AG08396 (cell line): ENCODE measurements around the gene CUEDC1.
"Not testable (repeated sequence)": the region's sequence is repeated elsewhere in the genome, so short reads cannot be mapped to it uniquely, and the experiment has no call there.

Experiments used
- DNase-seq: peaks from one replicate; pipeline ENCODE4 v3.0.0; 2012; ENCODE audit warnings: low spot score, mixed read lengths

Gene CUEDC1

DNA sequence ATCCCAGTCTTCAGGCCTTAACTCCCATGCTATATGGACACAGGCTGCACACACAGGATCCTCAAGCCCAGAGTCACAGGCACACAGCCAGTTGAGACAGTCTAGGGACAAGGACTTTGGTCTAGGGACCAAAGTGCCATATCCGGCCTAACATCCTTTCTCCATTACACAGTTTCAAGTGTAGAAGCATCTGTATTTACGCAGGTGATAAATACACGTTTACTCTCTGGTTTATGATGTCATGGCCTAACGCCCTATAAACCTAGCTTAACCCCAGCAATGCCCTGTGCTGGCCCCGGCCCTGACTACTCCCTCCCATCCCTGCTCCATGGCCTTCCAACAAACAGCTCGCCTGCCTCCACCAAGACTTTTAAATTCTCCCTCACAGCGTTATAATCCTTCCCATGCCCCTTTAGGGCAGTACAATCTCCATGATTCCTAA lies 17.1 kb downstream of the CUEDC1 start:
- DNase-seq = no peak

DNA sequence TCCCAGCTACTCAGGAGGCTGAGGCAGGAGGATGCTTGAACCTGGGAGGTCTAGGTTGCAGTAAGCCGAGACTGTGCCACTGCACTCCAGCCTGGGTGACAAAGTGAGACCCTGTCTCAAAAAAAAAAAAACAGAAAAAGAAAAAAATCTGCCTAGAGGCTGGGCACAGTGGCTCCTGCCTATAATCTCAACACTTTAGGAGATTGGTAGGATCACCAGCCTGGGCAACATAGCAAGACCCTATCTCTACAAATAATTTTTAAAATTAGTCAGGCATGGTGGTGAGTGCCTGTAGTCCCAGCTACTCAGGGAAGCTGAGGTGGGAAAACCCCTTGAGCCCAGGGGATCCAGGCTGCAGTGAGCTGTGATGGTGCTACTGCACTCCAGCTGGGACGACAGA lies 17.7 kb downstream of the CUEDC1 start:
- DNase-seq = no peak

DNA sequence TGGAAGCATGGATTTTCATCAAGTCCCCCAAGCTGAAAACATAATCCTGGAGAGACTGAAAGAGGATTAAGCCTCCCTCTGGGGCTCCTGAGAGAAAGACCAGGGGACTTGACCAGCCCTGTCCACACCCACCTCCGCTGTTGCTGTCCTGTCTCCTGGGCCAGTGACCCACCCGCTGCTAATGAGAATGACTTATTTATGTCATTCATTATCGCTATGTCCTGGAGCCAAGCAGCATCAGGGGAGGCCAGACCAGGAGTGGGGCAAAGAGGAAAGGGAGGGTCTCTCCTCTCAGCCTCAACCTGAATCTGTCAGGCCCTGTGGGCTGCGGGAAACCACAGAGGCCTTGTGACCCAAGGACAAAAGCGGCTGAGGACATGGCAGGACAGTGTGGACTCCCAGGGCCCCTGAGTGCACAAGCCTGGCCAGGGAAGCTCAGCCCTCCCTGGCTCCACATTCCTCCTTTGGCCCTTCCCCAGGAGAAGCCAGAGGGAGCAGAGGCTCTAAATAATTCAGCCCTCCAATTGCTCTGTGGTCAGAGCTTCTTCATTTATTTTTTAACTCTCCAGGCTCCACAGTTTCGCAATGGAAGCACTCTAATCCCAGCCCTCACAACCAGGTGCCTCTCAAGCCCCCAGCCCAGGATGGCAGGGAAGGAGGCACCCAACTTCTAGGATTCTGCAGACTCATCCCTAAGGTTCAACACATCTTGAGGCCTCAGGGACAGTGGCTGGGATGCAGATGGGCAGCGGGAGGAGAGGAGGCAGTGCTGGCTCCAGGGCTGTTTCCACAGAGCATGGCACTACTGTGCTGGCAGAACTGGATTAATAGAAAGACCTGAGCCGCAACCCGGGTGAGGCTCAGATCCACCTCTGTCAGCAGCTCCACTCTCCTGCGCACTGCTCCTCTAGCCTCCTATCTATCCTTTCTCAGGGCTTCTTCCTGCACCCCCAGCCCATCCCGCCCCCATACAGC lies 19.1 kb downstream of the CUEDC1 start:
- peak; percentile 69 for DNase-seq

DNA sequence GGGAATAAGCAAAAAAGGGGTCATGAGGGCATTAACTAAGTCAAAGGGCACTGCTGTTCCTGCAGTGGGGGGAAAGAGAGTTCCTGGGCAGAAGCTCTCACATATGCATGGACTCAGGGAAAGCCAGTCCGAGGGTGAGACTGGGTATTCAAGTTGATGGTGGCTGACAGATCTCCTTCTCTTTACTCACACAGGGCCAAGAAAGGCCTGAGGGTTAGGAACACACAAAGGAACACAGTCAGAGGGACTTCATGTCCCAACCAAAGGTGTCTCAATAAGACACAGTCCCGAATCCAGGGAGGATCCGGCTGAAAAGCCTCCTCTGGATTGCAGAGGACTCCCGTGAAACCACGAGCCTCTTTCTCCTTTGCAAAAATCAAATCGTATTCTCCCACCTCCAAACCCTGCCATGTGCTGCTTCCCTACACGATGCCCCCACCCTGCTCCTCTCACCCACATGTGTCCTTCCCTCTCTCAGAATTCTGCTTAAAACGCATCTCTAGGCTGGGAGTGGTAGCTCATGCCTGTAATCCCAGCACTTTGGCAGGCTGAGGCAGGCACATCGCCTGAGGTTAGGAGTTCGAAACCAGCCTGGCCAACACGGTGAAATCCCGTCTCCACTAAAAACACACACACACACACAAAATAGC lies 23.6 kb downstream of the CUEDC1 start:
- DNase-seq = no peak

DNA sequence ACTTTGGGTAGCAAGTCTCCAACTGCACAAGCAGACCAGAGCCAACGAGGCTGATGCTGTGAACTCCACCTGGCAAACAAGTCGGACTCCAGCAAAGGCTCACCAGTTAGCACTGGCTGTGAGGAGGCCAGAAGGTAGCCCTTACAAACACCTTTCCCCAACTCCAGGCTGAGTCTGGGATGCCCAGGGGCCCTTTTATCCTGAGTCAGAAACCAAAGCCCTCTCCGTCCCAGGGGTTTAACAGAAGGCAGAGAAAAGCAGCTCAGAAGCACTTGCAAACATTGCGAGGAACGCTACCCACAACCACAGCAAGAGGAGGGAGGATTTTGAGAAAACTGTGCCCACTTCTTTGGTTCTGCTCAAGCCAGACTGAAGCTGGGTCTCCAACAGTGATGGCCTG lies 25.0 kb downstream of the CUEDC1 start:
- no peak for DNase-seq

DNA sequence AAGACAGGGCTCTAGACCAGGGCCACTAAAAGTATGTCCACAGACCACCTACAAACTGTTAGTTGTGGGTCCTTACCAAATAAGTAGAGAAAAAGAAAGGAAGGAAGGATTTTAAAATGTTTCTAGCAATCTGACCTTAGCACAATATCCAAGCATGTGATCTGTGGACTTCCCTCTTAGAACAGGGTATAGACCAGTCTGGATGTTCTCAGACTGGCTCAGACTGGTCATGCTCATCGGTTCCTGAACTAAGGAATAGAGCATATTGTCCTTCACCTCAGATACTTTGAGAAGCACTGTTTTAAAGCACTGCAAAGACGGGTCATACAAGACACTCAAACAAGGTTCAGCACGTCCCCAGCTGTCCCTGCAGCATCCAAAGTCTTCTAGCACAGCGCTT lies 25.8 kb downstream of the CUEDC1 start:
- DNase-seq = no peak

DNA sequence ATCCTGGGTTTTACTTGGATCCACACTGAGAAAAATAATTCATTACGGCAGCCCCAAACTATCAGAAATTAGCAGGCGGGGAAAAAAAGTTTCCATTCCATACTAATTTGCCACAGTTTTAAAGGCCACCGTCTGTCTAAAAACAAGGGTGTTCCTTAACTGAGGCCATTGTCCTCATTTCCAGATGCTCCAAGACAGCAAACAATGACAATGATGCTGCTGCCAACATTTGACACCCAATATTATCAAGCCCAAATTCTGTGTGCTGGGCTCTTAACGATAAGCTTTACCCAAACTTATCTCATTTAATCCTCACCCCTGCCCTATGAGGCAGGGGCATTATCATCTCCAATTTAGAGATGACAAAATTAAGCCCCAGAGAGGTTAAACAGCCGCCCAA lies 26.3 kb downstream of the CUEDC1 start:
- no peak for DNase-seq

DNA sequence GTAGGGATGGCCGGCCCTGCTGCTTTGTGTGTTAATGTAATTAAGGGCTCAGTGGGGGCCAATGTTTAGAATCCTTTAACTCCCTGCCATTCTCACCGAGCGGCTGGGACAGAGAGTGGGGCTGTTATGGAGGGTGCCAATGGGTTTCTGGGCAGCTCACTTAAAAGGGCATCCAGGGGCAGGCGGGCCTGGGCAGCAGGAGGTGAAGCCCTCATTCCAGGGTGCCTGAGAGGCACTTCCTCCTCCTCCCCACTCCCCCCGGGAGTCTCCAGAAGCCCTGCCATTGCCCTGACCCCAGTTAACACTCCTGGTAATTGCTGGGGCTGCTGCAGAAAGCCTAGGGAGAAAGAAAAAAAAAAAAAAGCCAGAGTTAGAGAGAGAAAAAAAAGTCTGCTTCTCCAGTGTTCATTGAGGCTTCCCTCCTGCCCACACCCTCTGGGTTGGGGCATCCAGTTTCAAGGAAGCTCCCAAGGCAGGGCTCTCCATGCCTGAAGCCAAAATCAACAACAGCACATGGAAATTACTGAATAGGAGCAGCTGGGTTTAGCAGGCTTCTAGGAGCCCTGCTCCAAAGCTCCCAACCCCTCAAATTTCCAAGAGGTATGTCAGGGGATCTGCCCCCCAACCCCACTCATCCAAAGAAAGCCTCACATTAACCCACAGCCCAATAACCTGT lies 28.0 kb downstream of the CUEDC1 start:
- peak; percentile 76 for DNase-seq

DNA sequence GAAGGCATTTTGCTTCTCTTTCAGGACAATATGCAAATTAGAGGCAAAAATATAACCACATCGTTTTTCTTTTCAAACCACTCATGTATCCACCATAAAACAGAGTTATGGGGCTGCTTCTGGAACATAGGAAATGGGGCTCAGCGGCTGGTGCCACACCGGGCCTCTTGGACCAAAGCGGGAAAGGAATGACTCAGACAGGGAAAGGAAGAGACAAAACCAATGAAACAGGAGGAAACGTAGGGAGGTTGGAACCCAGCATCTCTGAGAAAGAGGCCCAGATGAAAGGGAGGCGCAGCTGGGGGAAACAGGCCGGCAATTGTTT lies 28.5 kb downstream of the CUEDC1 start:
- no peak for DNase-seq

DNA sequence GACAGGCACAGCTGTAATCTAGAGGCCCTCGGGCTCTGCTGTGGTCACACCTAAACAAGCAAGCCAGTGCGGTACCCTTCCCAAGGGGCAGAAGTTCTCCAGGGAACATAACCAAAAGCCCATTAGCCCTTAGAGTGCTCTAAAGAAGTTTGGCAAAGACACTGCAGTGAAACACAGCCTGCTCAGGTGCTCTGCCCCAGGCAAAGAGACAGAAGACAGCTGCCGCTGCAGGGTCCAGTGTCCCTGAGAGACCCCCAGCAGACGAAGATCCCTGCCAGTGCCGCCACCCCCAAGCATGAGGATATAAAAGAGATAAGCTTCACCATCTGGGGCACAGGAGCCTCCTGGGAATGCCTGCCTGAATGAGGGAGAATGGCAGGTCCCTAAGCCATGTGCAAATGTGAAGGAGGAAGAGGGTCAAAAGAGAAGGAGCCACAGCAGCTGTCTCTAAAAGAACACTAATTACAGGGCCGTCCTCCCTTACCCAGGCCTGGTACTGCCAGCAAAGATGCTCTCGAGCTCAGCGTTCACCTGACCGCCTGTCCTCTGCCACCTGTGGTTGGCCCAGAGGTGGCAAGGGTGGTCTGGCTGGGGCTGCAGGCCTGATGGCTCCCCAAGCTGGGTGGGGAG lies 29.7 kb downstream of the CUEDC1 start:
- DNase-seq = no peak

DNA sequence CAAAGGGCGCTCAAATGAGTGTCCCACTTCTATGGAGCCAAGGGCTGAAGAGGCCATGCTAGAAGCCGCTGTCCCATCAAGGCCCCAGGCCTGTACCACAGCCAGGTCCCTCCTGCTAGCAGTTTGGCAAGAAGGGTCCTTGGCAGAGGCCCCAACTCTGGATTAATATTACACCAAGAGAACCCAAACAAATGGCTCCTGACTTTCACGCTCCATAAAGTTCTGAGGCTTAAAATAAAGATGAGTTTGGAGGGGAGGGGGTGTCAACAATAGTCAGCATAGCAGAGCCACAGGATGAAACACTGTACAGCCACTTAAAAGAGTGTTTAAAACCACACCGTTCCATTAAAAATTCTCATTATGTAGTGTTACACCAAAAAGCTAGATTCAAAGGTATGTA lies 30.5 kb downstream of the CUEDC1 start:
- no peak for DNase-seq

DNA sequence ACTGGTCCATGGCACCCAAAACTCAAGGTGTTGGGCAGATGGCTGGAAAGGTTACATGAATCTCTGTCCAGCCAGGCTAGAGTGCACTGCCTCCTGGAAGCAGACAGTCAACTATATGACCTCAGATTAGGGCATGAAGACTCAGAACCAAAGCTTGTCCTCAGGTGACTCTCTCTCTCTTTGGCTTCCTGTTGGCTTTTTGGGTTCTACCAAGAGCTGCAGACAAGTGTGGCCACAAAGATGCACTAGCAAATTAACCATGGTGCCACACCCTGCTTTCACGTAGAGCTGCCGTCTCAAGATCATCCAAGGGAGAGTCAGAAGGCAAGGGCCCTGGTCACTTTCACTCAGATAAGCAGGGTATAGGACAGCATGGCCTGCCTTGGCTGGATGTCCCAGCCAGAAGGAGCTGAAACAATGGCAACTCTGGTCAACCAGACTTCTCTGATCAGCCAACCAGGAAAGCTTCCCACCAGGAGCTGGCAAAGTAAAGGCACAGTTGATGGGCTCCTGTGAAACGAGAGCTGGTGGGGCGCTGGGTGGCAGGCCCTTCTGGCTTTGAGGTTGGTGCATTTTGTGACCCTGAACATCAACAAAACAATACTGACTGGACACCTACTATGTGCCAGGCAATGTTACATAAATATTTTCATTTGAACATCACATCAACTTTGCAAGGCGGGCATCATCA lies 31.9 kb downstream of the CUEDC1 start:
- no peak for DNase-seq

DNA sequence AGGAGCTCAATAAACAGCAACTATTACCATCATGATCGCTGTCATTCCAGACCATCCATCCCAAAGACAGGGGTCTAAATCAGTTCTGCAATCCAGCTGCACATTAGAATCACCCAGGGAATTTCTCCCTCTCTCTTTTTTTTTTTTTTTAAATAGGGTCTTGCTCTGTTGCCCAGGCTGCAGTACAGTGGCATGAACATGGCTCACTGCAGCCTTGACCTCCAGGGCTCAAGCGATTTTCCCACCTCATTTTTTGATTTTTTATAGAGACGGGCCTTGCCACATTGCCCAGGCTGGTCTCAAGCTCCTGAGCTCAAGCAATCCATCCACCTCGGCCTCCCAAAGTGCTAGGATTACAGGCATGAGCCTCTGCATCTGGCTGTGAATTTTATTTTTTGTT lies 32.5 kb downstream of the CUEDC1 start:
- not testable (repeated sequence) for DNase-seq

DNA sequence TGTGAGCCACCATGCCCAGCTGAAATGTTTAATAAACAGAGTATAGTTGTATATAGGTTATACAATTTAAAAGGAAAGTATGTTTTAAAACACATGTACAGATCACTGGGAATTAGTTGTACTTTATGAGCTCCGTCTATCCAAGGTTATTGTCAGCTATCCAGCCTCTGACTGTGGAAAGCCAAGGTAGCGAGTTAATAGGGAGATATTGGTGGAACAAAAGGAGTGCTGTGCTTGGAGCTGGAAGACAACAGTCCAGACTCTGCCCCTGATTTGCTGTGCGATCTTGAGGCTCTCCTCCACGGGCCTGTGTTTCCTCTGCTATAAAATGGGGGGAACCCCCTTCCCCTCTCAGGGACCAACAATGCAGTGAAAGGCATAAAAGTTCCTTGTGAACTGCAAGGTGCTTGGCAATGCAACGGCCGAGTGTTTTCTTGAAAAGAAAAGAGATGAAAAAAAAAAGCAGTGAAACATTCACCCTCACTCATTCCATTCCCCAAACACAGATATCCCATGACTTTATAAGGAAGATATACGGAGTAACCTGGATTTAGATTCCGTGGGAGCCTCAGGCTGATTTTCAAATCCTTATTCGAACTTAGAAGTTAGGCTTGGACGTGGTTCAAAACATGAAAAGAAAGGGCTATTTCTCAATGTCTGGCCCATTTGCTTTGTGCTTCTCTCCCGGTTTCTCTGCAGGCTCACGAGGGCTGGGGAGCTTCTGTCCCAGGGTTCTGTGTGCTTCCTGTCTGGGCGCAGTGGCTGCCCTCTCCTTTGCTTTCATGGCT lies 34.1 kb downstream of the CUEDC1 start:
- DNase-seq = no peak

DNA sequence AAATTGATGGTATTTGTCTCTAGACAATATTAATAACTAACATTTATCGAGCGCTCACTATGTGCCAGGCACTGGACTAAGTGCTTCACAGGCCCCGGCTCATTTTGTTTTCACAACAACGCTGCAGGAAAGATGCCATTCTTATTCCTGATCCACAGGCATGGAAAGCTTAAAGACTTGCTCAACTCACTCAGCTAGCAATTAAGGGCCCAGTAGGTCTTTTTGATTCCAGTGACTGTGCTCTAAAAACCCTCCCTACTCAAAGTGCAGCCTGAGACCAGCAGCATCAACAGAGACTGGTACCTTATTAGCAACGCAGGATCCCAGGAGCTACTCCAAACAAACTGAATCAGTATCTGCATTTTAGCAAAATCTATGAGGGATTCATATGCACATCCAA lies 35.3 kb downstream of the CUEDC1 start:
- DNase-seq = no peak

DNA sequence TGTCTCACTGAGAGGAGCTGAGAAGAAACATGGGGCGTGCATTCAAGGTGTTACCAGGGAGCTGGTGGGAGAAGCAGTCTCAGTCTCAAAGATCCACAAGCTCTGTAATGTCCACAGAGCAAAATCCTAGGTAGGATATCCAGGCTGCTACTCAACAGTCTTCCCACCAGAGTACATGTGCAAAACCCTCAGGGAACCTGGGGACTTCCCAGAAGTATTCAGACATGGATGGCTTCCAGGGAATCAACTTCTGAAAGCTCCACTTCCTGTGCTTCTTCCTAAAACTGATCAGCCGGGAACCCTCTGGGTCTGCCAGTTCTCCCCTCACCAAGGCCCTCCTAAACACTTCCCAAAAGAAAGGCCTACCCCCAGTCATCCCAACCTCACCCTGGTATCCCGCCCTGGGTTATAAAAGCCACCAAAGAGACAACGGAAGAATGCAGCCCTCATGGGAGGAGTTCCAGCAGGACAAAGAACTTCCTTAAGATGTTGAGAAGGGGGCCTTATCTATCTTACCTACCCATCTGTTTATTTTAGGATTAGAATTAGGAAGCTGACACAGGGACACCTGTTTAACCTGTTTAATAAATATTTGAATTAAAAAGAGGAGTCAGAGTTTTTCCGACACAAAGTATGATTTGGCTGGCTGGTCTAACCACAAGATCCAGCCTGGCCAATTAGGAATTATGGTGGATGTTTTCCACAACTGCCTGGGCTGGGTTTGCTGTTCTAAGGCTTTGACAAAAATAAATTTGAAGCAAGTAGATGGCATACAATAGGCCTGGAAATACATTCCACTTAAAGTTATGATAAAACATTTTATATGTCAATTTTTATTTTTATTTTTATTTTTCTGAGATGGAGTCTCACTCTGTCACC lies 37.0 kb downstream of the CUEDC1 start:
- no peak for DNase-seq

DNA sequence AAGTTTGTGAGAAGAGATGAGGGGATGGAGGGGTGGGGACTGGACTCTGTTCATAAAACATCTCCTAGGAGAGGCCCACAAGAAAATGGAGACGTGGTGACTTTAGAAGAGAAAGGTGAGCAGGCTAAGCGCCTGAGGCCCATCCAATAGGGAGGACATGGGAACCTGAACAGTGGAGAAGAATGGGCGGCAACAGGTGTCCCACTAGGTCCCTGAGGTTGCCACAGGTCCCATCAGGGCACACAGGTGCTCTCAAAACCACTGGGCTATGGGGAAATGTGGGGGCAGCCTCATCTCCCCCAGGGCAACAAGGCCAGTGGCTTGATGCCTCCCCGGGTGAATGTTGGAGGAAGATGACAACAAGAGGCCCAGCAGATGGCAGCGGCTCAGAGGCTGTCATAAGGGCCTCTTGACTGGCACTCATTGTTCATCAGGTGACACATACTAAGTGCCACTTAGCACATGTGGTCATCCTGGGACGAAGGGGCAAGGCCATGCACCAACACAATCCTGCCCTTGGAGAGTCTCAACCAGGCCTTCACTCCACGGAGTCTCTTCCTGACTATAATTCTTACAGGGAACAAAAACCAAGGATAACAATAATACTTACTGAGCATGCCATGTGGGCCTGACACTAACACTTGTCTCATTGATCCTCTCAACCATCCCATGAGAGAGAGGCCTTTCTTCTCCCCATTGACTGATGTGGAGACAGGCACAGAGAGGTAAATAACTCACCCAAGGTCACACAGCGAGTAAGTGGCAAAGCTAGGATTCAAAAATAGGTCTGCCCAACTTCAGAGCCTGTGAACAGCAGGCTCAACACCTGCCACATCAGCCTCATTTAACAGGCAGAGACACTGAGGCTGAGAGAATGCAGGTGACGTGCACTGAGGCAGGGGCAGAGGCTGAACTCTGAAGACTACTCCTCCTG lies 38.0 kb downstream of the CUEDC1 start:
- DNase-seq = no peak

DNA sequence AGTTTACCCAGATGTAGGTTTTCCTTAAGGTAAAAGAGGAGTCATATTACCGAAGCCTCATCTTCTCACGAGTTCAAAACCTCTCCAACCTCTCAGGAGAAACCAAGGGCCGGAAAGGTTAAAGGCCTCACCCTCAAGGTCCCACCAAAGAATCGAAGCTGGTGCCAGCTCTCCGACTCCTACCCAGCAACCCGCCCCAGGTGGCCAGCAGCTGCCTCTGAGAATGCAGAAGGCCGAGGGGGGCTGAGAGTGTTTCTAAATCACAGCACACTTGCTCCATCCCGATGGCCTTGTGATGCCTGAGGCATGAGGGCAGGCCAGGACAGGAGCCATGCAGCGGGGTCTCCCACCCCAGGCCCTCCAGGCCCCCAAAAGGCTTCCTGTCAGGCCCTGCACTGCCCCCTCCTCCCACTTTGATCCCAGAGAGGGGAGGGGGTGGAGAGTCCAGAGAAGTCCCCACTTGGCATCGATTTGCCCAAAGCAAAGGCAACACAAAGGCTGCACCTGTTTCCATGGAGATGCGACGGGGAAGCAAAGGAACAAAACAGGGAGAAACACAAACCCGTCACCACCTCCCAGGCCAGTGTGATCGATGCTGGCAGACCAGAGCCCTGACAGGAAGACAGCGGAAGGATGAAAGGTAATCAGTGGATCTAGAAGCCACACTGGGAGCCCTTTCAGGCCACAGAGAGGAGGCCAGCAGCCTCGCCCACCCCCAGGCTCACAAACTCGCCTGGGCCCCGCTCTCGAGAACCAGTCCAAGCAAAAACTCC lies 39.0 kb downstream of the CUEDC1 start:
- DNase-seq = no peak
